Astrocyte (in vitro differentiated cells and primary cell): ENCODE results near the gene GRID2. TPM values are rescaled to one million over a fixed set of nuclear protein-coding genes. Genes with fewer than 3 reads are reported as not detected.

Experiments used
- DNase-seq: peaks from one replicate; pipeline ENCODE4 v3.0.0-alpha.2; 2010; ENCODE audit warnings: low read depth
- FAIRE-seq: peaks from 2 replicates; lab custom pipeline; 2011; peaks lifted over from hg19 to GRCh38; lab: Jason Lieb, UNC
- H2AFZ ChIP-seq: 2 replicates; pipeline ENCODE4 v1.6.0; 2012; ENCODE audit warnings: low read depth, low read length, inconsistent platforms
- H3K27ac ChIP-seq: 2 replicates; pipeline ENCODE4 v1.5.1; 2011; ENCODE audit warnings: low read depth, low read length, inconsistent platforms
- H3K27me3 ChIP-seq: 2 replicates; pipeline ENCODE4 v1.6.0; 2011; ENCODE audit warnings: low read length, inconsistent platforms; ENCODE audit not compliant: insufficient read depth
- H3K36me3 ChIP-seq: 2 replicates; pipeline ENCODE4 v1.5.1; 2011; ENCODE audit warnings: low read length, inconsistent platforms; ENCODE audit not compliant: insufficient read depth
- H3K4me1 ChIP-seq: 2 replicates; pipeline ENCODE4 v1.5.1; 2011; ENCODE audit warnings: low read length, inconsistent platforms; ENCODE audit not compliant: insufficient read depth
- H3K4me2 ChIP-seq: 2 replicates; pipeline ENCODE4 v1.6.0; 2012; ENCODE audit warnings: low read length, inconsistent platforms
- H3K4me3 ChIP-seq: 2 replicates; pipeline ENCODE4 v1.5.1; 2011; ENCODE audit warnings: low read depth, mild to moderate bottlenecking, low read length, inconsistent platforms; ENCODE audit not compliant: insufficient read depth
- H3K79me2 ChIP-seq: 2 replicates; pipeline ENCODE4 v1.6.0; 2012; ENCODE audit warnings: mild to moderate bottlenecking, low read length, inconsistent platforms; ENCODE audit not compliant: insufficient read depth
- H3K9ac ChIP-seq: 2 replicates; pipeline ENCODE4 v1.6.0; 2012; ENCODE audit warnings: mild to moderate bottlenecking, low read length, inconsistent platforms
- H3K9me3 ChIP-seq: 2 replicates; pipeline ENCODE4 v1.5.1; 2012; ENCODE audit warnings: low read depth, mild to moderate bottlenecking, low read length, inconsistent platforms; ENCODE audit not compliant: insufficient read depth
- H4K20me1 ChIP-seq: 2 replicates; pipeline ENCODE4 v1.6.0; 2012; ENCODE audit warnings: low read length, inconsistent platforms; ENCODE audit not compliant: insufficient read depth
- H3K27ac Mint-ChIP-seq: one replicate; pipeline ENCODE4 v1.8.0; 2021; ENCODE audit warnings: mild to moderate bottlenecking, mixed read lengths; ENCODE audit not compliant: unreplicated experiment
- H3K27me3 Mint-ChIP-seq: one replicate; pipeline ENCODE4 v1.8.0; 2021; ENCODE audit warnings: low read depth, mixed read lengths; ENCODE audit not compliant: unreplicated experiment
- H3K36me3 Mint-ChIP-seq: one replicate; pipeline ENCODE4 v1.8.0; 2021; ENCODE audit warnings: low read depth, mixed read lengths; ENCODE audit not compliant: unreplicated experiment
- H3K4me1 Mint-ChIP-seq: one replicate; pipeline ENCODE4 v1.8.0; 2021; ENCODE audit warnings: low read depth, mixed read lengths; ENCODE audit not compliant: unreplicated experiment
- H3K4me3 Mint-ChIP-seq: one replicate; pipeline ENCODE4 v1.8.0; 2021; ENCODE audit warnings: mild to moderate bottlenecking, moderate library complexity, mixed read lengths; ENCODE audit not compliant: unreplicated experiment
- H3K9me3 Mint-ChIP-seq: one replicate; pipeline ENCODE4 v1.8.0; 2021; ENCODE audit warnings: mild to moderate bottlenecking, mixed read lengths; ENCODE audit not compliant: unreplicated experiment
- CTCF ChIP-seq: IDR thresholded peaks from 2 replicates; pipeline ENCODE4 v1.5.1; 2011; ENCODE audit warnings: low read depth, mild to moderate bottlenecking, inconsistent platforms, low read length, moderate library complexity; ENCODE audit not compliant: insufficient read depth
- EZH2 ChIP-seq: IDR thresholded peaks from 2 replicates; pipeline ENCODE4 v1.6.1; 2012; ENCODE audit warnings: mild to moderate bottlenecking, low read length, inconsistent platforms; ENCODE audit not compliant: insufficient read depth
- total RNA-seq: library from RNA; stranded (reverse); gene quantifications from 2 replicates; pipeline ENCODE4 v1.2.1, GENCODE V29; 2021

GRID2 gene
- total RNA-seq, 1 donor from 2014 or later = 0.14 TPM

DNA sequence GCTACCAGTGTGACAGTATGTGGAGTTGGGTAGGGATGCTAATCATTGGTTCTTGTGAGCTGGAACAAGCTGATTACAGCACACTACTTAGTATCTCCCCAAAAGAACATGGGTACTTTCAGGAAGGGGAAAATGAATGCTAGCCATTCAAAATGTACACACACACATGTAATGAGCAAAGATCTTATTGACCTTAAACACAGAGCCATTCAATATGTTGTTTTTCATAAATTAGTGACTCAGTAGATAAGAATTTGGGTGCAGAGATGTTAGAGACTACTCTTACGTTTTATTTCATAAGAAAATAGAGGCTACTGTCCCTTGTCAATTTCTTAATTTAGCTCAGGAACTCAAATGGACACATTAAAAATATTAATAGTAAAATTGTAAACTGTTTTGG is 1015.3 kb downstream of the GRID2 start:
- no peaks in the 10 kb centered on the region for H3K9me3 Mint-ChIP-seq
- Histone ChIP-seq H4K20me1 (no peaks in the 10 kb centered on the region), H3K4me2 (no peak overlapping the region), H3K9me3 (no peaks in the 10 kb centered on the region), H3K79me2 (no peaks in the 10 kb centered on the region), H3K9ac (no peak overlapping the region), H3K27me3 (no peaks in the 10 kb centered on the region), H3K4me1 (no peaks in the 10 kb centered on the region), H3K27ac (no peak overlapping the region), H3K4me3 (no peak overlapping the region), H2AFZ (no peak overlapping the region), H3K36me3 (no peaks in the 10 kb centered on the region)
- peaks cover 2% of the 10 kb centered on the region for H3K36me3 Mint-ChIP-seq
- no peak overlapping the region for H3K27ac Mint-ChIP-seq
- no peak overlapping the region for H3K4me3 Mint-ChIP-seq
- H3K27me3 Mint-ChIP-seq = no peaks in the 10 kb centered on the region
- H3K4me1 Mint-ChIP-seq = no peaks in the 10 kb centered on the region
- TF ChIP-seq EZH2 (no peak), CTCF (no peak)
- DNase-seq = no peak
- no peak for FAIRE-seq

- Histone ChIP-seq H3K9me3 (no peaks in the 10 kb centered on the region), H3K4me2 (no peak overlapping the region), H3K36me3 (no peaks in the 10 kb centered on the region), H3K4me3 (no peak overlapping the region), H3K27ac (no peak overlapping the region), H3K79me2 (no peaks in the 10 kb centered on the region), H3K9ac (no peak overlapping the region), H2AFZ (no peak overlapping the region), H4K20me1 (no peaks in the 10 kb centered on the region), H3K27me3 (no peaks in the 10 kb centered on the region), H3K4me1 (no peaks in the 10 kb centered on the region)
- Mint-ChIP-seq H3K27ac (no peak overlapping the region), H3K36me3 (no peaks in the 10 kb centered on the region), H3K9me3 (no peaks in the 10 kb centered on the region), H3K27me3 (no peaks in the 10 kb centered on the region), H3K4me1 (no peaks in the 10 kb centered on the region), H3K4me3 (no peak overlapping the region)
- FAIRE-seq (no peak), DNase-seq (peak; percentile 8)
- TF ChIP-seq EZH2 (no peak), CTCF (no peak)
These were observed 1016.6 kb downstream of the GRID2 start for GRCh38 chr4:93320356-93320755.

- Mint-ChIP-seq H3K27ac (no peak overlapping the region), H3K4me1 (no peaks in the 10 kb centered on the region), H3K9me3 (no peaks in the 10 kb centered on the region), H3K36me3 (no peaks in the 10 kb centered on the region), H3K4me3 (no peak overlapping the region), H3K27me3 (no peaks in the 10 kb centered on the region)
- Histone ChIP-seq H3K9me3 (no peaks in the 10 kb centered on the region), H4K20me1 (no peaks in the 10 kb centered on the region), H3K36me3 (no peaks in the 10 kb centered on the region), H2AFZ (no peak overlapping the region), H3K79me2 (no peaks in the 10 kb centered on the region), H3K27ac (no peak overlapping the region), H3K4me3 (no peak overlapping the region), H3K4me1 (no peaks in the 10 kb centered on the region), H3K27me3 (no peaks in the 10 kb centered on the region), H3K4me2 (no peak overlapping the region), H3K9ac (no peak overlapping the region)
- FAIRE-seq (no peak), DNase-seq (no peak)
- no peak for TF ChIP-seq EZH2
- no peak for TF ChIP-seq CTCF
These were observed 1023.6 kb downstream of the GRID2 start for GRCh38 chr4:93327346-93327745.
